ENCODE results near the gene BLACAT1.
"Not testable (repeated sequence)": the region's sequence is repeated elsewhere in the genome, so short reads cannot be mapped to it uniquely, and the experiment has no call there.

Gene BLACAT1

GRCh38 chr1:205480349-205480985 lies 24.6 kb upstream of the BLACAT1 start:
- H3K27ac Mint-ChIP-seq (ENCODE audit: low read depth), result peak overlapping the region; percentile 92
- peak overlapping the region; percentile 58 for H3K4me3 Mint-ChIP-seq
- H3K27me3 Mint-ChIP-seq, result no peaks in the 10 kb centered on the region
- peak; percentile 49 to 84 for DNase-seq (ENCODE audit: low spot score in 2 of 2)
- ATAC-seq (replicated peaks; ENCODE audit: extremely low read depth, poor library complexity, severe bottlenecking), result peak; percentile 85
- H3K36me3 Mint-ChIP-seq (ENCODE audit: insufficient read depth), result peaks cover 14% of the 10 kb centered on the region
- H3K9me3 Mint-ChIP-seq, result no peaks in the 10 kb centered on the region
- H3K4me1 Mint-ChIP-seq, result peaks cover 61% of the 10 kb centered on the region

GRCh38 chr1:205478985-205479384 lies 23.1 kb upstream of the BLACAT1 start:
- H3K4me1 Mint-ChIP-seq, result peaks cover 48% of the 10 kb centered on the region
- ATAC-seq (replicated peaks; ENCODE audit: extremely low read depth, poor library complexity, severe bottlenecking); DNase-seq (ENCODE audit: low spot score in 2 of 2); H3K4me3 Mint-ChIP-seq; H3K27ac Mint-ChIP-seq (ENCODE audit: low read depth); H3K9me3 Mint-ChIP-seq: not testable (repeated sequence)
- H3K36me3 Mint-ChIP-seq (ENCODE audit: insufficient read depth), result peaks cover 14% of the 10 kb centered on the region
- peaks cover 11% of the 10 kb centered on the region for H3K27me3 Mint-ChIP-seq

GRCh38 chr1:205477759-205478247 lies 22.0 kb upstream of the BLACAT1 start:
- Mint-ChIP-seq H3K27ac (ENCODE audit: low read depth) (no peak overlapping the region), H3K36me3 (ENCODE audit: insufficient read depth) (peaks cover 10% of the 10 kb centered on the region), H3K4me1 (peaks cover 37% of the 10 kb centered on the region), H3K27me3 (peaks cover 23% of the 10 kb centered on the region), H3K9me3 (peaks cover 6% of the 10 kb centered on the region), H3K4me3 (no peak overlapping the region)
- DNase-seq (ENCODE audit: low spot score in 2 of 2), result no peak
- no peak for ATAC-seq (replicated peaks; ENCODE audit: extremely low read depth, poor library complexity, severe bottlenecking)

GRCh38 chr1:205477121-205477758 lies 21.4 kb upstream of the BLACAT1 start:
- H3K36me3 Mint-ChIP-seq (ENCODE audit: insufficient read depth), result peaks cover 10% of the 10 kb centered on the region
- H3K4me3 Mint-ChIP-seq, result no peak overlapping the region
- no peak for ATAC-seq (replicated peaks; ENCODE audit: extremely low read depth, poor library complexity, severe bottlenecking)
- peaks cover 38% of the 10 kb centered on the region for H3K4me1 Mint-ChIP-seq
- H3K27ac Mint-ChIP-seq (ENCODE audit: low read depth), result no peak overlapping the region
- peaks cover 28% of the 10 kb centered on the region for H3K27me3 Mint-ChIP-seq
- DNase-seq (ENCODE audit: low spot score in 2 of 2), result no peak
- peaks cover 6% of the 10 kb centered on the region for H3K9me3 Mint-ChIP-seq

- ATAC-seq (replicated peaks; ENCODE audit: extremely low read depth, poor library complexity, severe bottlenecking), result no peak
- DNase-seq (ENCODE audit: low spot score in 2 of 2), result no peak
- Mint-ChIP-seq H3K9me3 (peaks cover 6% of the 10 kb centered on the region), H3K36me3 (ENCODE audit: insufficient read depth) (peaks cover 10% of the 10 kb centered on the region), H3K4me1 (peaks cover 35% of the 10 kb centered on the region), H3K27ac (ENCODE audit: low read depth) (no peak overlapping the region), H3K27me3 (peaks cover 34% of the 10 kb centered on the region), H3K4me3 (no peak overlapping the region)
Observed at GRCh38 chr1:205476648-205477047, 20.8 kb upstream of the BLACAT1 start.

GRCh38 chr1:205475855-205476254 lies 20.0 kb upstream of the BLACAT1 start:
- Mint-ChIP-seq H3K4me3 (no peak overlapping the region), H3K4me1 (peaks cover 27% of the 10 kb centered on the region), H3K9me3 (peaks cover 6% of the 10 kb centered on the region), H3K36me3 (ENCODE audit: insufficient read depth) (peaks cover 10% of the 10 kb centered on the region), H3K27ac (ENCODE audit: low read depth) (no peak overlapping the region), H3K27me3 (peaks cover 38% of the 10 kb centered on the region)
- DNase-seq (ENCODE audit: low spot score in 2 of 2) (no peak), ATAC-seq (replicated peaks; ENCODE audit: extremely low read depth, poor library complexity, severe bottlenecking) (no peak)

- peaks cover 38% of the 10 kb centered on the region for H3K27me3 Mint-ChIP-seq
- no peak for ATAC-seq (replicated peaks; ENCODE audit: extremely low read depth, poor library complexity, severe bottlenecking)
- H3K9me3 Mint-ChIP-seq, result peaks cover 6% of the 10 kb centered on the region
- H3K36me3 Mint-ChIP-seq (ENCODE audit: insufficient read depth), result peaks cover 1% of the 10 kb centered on the region
- H3K4me3 Mint-ChIP-seq, result no peak overlapping the region
- no peak overlapping the region for H3K27ac Mint-ChIP-seq (ENCODE audit: low read depth)
- H3K4me1 Mint-ChIP-seq, result peaks cover 14% of the 10 kb centered on the region
- DNase-seq (ENCODE audit: low spot score in 2 of 2), result no peak
Observed at GRCh38 chr1:205474571-205474970, 18.7 kb upstream of the BLACAT1 start.

- H3K27me3 Mint-ChIP-seq, result peaks cover 38% of the 10 kb centered on the region
Observed at GRCh38 chr1:205473966-205474365, 18.1 kb upstream of the BLACAT1 start.

GRCh38 chr1:205473475-205473874 lies 17.6 kb upstream of the BLACAT1 start:
- DNase-seq (ENCODE audit: low spot score in 2 of 2) (no peak), ATAC-seq (replicated peaks; ENCODE audit: extremely low read depth, poor library complexity, severe bottlenecking) (no peak)
- Mint-ChIP-seq H3K27ac (ENCODE audit: low read depth) (no peak overlapping the region), H3K36me3 (ENCODE audit: insufficient read depth) (no peaks in the 10 kb centered on the region), H3K9me3 (peaks cover 6% of the 10 kb centered on the region), H3K4me1 (peaks cover 9% of the 10 kb centered on the region), H3K4me3 (no peak overlapping the region), H3K27me3 (peaks cover 38% of the 10 kb centered on the region)

More at GRCh38 chr1:205473966-205474365, 18.1 kb upstream of the BLACAT1 start:
- DNase-seq (ENCODE audit: low spot score in 2 of 2) (no peak), ATAC-seq (replicated peaks; ENCODE audit: extremely low read depth, poor library complexity, severe bottlenecking) (no peak)
- no peak overlapping the region for H3K27ac Mint-ChIP-seq (ENCODE audit: low read depth)
- H3K36me3 Mint-ChIP-seq (ENCODE audit: insufficient read depth), result no peaks in the 10 kb centered on the region
- H3K9me3 Mint-ChIP-seq, result peaks cover 6% of the 10 kb centered on the region
- peaks cover 9% of the 10 kb centered on the region for H3K4me1 Mint-ChIP-seq
- H3K4me3 Mint-ChIP-seq, result no peak overlapping the region

- no peak overlapping the region for H3K4me3 Mint-ChIP-seq
- no peak for DNase-seq (ENCODE audit: low spot score in 2 of 2)
- H3K27ac Mint-ChIP-seq (ENCODE audit: low read depth), result no peak overlapping the region
- peaks cover 38% of the 10 kb centered on the region for H3K27me3 Mint-ChIP-seq
- no peak for ATAC-seq (replicated peaks; ENCODE audit: extremely low read depth, poor library complexity, severe bottlenecking)
- H3K4me1 Mint-ChIP-seq, result peaks cover 9% of the 10 kb centered on the region
- H3K9me3 Mint-ChIP-seq, result peaks cover 6% of the 10 kb centered on the region
- H3K36me3 Mint-ChIP-seq (ENCODE audit: insufficient read depth), result no peaks in the 10 kb centered on the region
Observed at GRCh38 chr1:205472737-205473441, 17.0 kb upstream of the BLACAT1 start.

- Mint-ChIP-seq H3K4me1 (peaks cover 9% of the 10 kb centered on the region), H3K27me3 (peaks cover 48% of the 10 kb centered on the region), H3K4me3 (no peak overlapping the region)
Observed at GRCh38 chr1:205470131-205470530, 14.3 kb upstream of the BLACAT1 start.

GRCh38 chr1:205466595-205467220 lies 10.9 kb upstream of the BLACAT1 start:
- Mint-ChIP-seq H3K36me3 (ENCODE audit: insufficient read depth) (no peaks in the 10 kb centered on the region), H3K27me3 (peaks cover 15% of the 10 kb centered on the region), H3K9me3 (no peaks in the 10 kb centered on the region), H3K27ac (ENCODE audit: low read depth) (no peak overlapping the region), H3K4me3 (no peak overlapping the region), H3K4me1 (no peaks in the 10 kb centered on the region)
- DNase-seq (ENCODE audit: low spot score in 2 of 2), result no peak
- no peak for ATAC-seq (replicated peaks; ENCODE audit: extremely low read depth, poor library complexity, severe bottlenecking)

More at GRCh38 chr1:205470131-205470530, 14.3 kb upstream of the BLACAT1 start:
- Mint-ChIP-seq H3K9me3 (peaks cover 6% of the 10 kb centered on the region), H3K27ac (ENCODE audit: low read depth) (no peak overlapping the region), H3K36me3 (ENCODE audit: insufficient read depth) (no peaks in the 10 kb centered on the region)
- no peak for ATAC-seq (replicated peaks; ENCODE audit: extremely low read depth, poor library complexity, severe bottlenecking)
- DNase-seq (ENCODE audit: low spot score in 2 of 2), result no peak

Data from central memory CD8-positive, alpha-beta T cell (primary cell).